Esophagus muscularis mucosa (tissue), 4 donors: Measurements from ENCODE around the gene MAB21L1. TPM values are rescaled to one million over a fixed set of nuclear protein-coding genes. Genes with fewer than 3 reads are reported as not detected.

ENCODE experiments used
- DNase-seq: peaks from one replicate; pipeline ENCODE4 v3.0.0-alpha.2; 2017; ENCODE audit errors: extremely low spot score
- H3K27ac ChIP-seq, 4 donors: fragments of 200-600 bp; sonication (generic); replicated peaks in 1 of 4; 1 replicate in 3 of 4; 2 replicates in 1 of 4; pipeline ENCODE4 v1.5.1; 2016 to 2019; ENCODE audit warnings: mild to moderate bottlenecking in 1 of 4
- H3K27me3 ChIP-seq, 4 donors: fragments of 200-600 bp; sonication (generic); one replicate each; pipeline versions ENCODE4 v1.5.1 to v1.6.0; 2016 to 2019
- H3K36me3 ChIP-seq, 4 donors: fragments of 200-600 bp; sonication (generic); one replicate each; pipeline ENCODE4 v1.5.1; 2016 to 2019
- H3K4me1 ChIP-seq, 4 donors: fragments of 200-600 bp; sonication (generic); one replicate each; pipeline ENCODE4 v1.5.1; 2016 to 2019
- H3K4me3 ChIP-seq, 4 donors: fragments of 200-600 bp; sonication (generic); 1 replicate in 2 of 4; 2 replicates in 2 of 4; pipeline ENCODE4 v1.5.1; 2016 to 2019; ENCODE audit warnings: mild to moderate bottlenecking in 4 of 4, moderate library complexity in 1 of 4
- H3K9me3 ChIP-seq, 4 donors: fragments of 200-600 bp; sonication (generic); 1 replicate in 3 of 4; 2 replicates in 1 of 4; pipeline ENCODE4 v1.5.1; 2016 to 2019
- CTCF ChIP-seq, 3 experiments: fragments of 200-600 bp in 2 of 3; fragments of 450-650 bp in 1 of 3; sonication (generic) in 2 of 3; IDR thresholded peaks; one replicate each; pipeline ENCODE4 v1.5.1; 2017 to 2019; ENCODE audit warnings: antibody characterized with exemption in 3 of 3, mild to moderate bottlenecking in 2 of 3, moderate library complexity in 1 of 3
- EP300 ChIP-seq: sonication (generic); formaldehyde crosslinking; IDR thresholded peaks from one replicate; pipeline ENCODE4 v1.6.1; 2017; ENCODE audit warnings: antibody characterized with exemption
- POLR2A ChIP-seq: fragments of 450-650 bp; IDR thresholded peaks from one replicate; pipeline ENCODE4 v1.6.1; 2017; ENCODE audit warnings: antibody characterized with exemption, moderate library complexity, mild to moderate bottlenecking, low read depth
- POLR2AphosphoS5 ChIP-seq, 2 donors: sonication (generic); formaldehyde crosslinking; IDR thresholded peaks; one replicate each; pipeline ENCODE4 v1.6.1; 2017; ENCODE audit warnings: antibody characterized with exemption in 2 of 2
- WGBS: methylation state at CpG from one replicate; pipeline ENCODE4 v1.1.5; 2018; 5-methylcytosine and 5-hydroxymethylcytosine counted together
- intact Hi-C: fragments of 100-400 bp; cut with DNase I; formaldehyde crosslinking; loops from one replicate; pipeline ENCODE4 v1.15.1; 2023
- total RNA-seq, 4 donors: library from RNA; depleted of rRNA; stranded (reverse); fragments of >200 nt; gene quantifications; one replicate each; pipeline versions ENCODE4 v1.1.0 to v1.2.1, GENCODE V29; 2016

MAB21L1 gene
- total RNA-seq, 4 donors from 2014 or later, result 0.83 to 2.9 (median 1.5) TPM

DNA sequence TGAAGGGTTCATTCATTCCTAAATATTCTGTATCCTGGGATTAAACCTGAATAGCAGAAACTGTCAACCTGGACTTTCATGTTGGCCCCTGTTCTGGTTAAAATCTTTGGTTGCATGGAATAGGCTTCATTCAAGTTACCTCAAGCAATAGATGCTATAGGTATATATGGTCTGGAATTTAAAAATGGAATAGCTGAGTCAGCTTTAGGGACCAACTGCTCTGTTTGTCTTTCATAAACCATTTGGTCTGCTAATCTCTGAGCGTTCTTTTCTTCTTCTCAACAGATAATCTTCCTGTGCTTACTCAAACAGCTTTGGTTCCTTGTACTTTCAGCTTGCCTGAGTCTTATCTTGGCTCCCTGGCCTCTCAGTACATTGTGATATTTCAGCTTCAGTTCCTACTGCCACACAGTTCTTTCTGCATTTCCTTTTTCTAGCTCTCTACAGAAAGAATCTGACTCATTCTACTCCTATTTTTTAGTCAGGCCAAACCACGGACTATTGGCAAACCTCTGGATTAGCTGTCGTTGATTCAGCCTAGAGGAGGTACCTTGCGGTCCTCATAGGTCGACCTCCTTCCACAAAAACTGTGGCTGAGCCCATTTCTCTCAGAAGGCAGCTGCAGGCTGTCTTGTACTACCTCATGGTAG is 35.9 kb upstream of the MAB21L1 start:
- H3K9me3 ChIP-seq, result no peaks in the 10 kb centered on the region
- H3K4me3 ChIP-seq, result no peak overlapping the region
- no peak for TF ChIP-seq POLR2A
- TF ChIP-seq CTCF (IDR thresholded peaks at IDR 0.05), result no peak
- TF ChIP-seq POLR2AphosphoS5 (IDR thresholded peaks at IDR 0.05), result no peak
- no peak for TF ChIP-seq EP300
- no peaks in the 10 kb centered on the region for H3K4me1 ChIP-seq
- 52% methylated on average over 5 of the region's 5 CpGs for WGBS
- no peaks in the 10 kb centered on the region for H3K36me3 ChIP-seq
- H3K27me3 ChIP-seq, result no peaks in the 10 kb centered on the region
- intact Hi-C loops, result no loop called here
- H3K27ac ChIP-seq, result peak overlapping the region in 1 of 4 donors; percentile 12
- DNase-seq, result no peak

DNA sequence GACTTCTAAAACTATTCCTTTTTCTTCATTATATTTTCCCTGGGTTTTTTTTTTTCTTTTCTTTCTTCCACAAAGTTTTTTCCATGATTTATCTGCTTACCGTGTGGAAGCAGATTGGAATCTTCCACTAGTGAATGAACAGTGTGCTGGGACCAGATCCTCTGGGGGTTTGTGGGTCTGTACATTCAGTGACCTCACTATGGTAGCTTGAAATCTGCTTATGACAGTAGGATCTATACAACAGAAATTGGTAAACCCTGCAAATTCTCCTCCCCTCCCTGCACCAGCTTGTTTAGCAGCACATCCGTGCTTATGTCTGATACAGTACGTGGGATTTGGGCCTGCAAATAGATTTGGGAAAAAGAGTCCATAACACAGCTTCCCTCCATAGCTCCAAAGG is 26.0 kb upstream of the MAB21L1 start:
- WGBS, result 70% methylated on average over 3 of the region's 3 CpGs
- DNase-seq, result no peak
- Histone ChIP-seq H3K36me3 (no peaks in the 10 kb centered on the region), H3K27me3 (no peaks in the 10 kb centered on the region), H3K4me1 (peaks cover 0 to 24% (median 12%) of the 10 kb centered on the region in 4 donors), H3K4me3 (no peak overlapping the region), H3K9me3 (no peaks in the 10 kb centered on the region), H3K27ac (no peak overlapping the region)
- TF ChIP-seq POLR2AphosphoS5 (IDR thresholded peaks at IDR 0.05), result no peak
- TF ChIP-seq CTCF (IDR thresholded peaks at IDR 0.05), result no peak
- TF ChIP-seq EP300, result no peak
- TF ChIP-seq POLR2A, result no peak
- intact Hi-C loops, result no loop called here

DNA sequence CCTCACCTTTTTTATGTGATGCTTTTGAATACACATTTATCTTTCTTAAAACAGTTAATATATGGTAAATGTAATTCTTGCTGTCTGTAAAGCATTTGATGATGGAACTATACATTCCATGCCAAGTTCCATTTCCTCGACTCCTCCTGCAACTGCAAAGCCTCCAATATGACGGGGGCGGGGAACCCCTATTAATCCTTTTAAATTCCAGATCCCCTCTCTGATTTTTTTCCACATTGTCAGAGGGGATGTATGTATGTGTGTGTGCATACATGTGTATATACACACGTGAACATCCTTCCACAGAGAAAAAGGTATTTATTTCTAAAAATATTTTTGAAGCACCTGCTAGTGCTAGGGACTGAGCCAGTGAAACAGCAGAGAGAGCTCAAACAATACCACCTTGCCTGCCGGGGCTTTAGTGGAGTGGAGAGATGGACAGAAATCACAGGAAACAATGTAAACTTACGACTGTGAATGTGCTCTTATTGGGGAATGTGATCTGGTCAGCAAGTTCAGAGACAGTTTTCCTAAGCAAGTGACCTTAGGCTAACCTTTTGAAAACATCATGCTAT is 25.3 kb upstream of the MAB21L1 start:
- Histone ChIP-seq H3K4me1 (peaks cover 0 to 24% (median 12%) of the 10 kb centered on the region in 4 donors), H3K4me3 (no peak overlapping the region), H3K9me3 (no peaks in the 10 kb centered on the region), H3K27me3 (no peaks in the 10 kb centered on the region), H3K27ac (no peak overlapping the region), H3K36me3 (no peaks in the 10 kb centered on the region)
- WGBS, result 66% methylated on average over 6 of the region's 6 CpGs
- intact Hi-C loops, result no loop called here
- no peak for TF ChIP-seq POLR2A
- DNase-seq, result no peak

- intact Hi-C loops, result no loop called here
- Histone ChIP-seq H3K4me1 (peaks cover 0 to 24% (median 12%) of the 10 kb centered on the region in 4 donors), H3K4me3 (no peak overlapping the region), H3K27me3 (no peaks in the 10 kb centered on the region), H3K36me3 (no peaks in the 10 kb centered on the region), H3K9me3 (no peaks in the 10 kb centered on the region), H3K27ac (no peak overlapping the region)
- WGBS, result 91% methylated on average over 2 of the region's 2 CpGs
- no peak for DNase-seq
- no peak for TF ChIP-seq POLR2AphosphoS5 (IDR thresholded peaks at IDR 0.05)
- TF ChIP-seq CTCF (IDR thresholded peaks at IDR 0.05), result no peak
- TF ChIP-seq EP300, result no peak
- TF ChIP-seq POLR2A, result no peak
Measured at GRCh38 chr13:35500144-35500543, 23.7 kb upstream of the MAB21L1 start.

- TF ChIP-seq POLR2AphosphoS5 (IDR thresholded peaks at IDR 0.05) (no peak), EP300 (no peak)
- Histone ChIP-seq H3K9me3 (peaks cover 0 to 3% (median 0%) of the 10 kb centered on the region in 4 donors), H3K27ac (no peak overlapping the region), H3K36me3 (no peaks in the 10 kb centered on the region), H3K4me1 (peaks cover 0 to 24% (median 12%) of the 10 kb centered on the region in 4 donors), H3K4me3 (no peak overlapping the region), H3K27me3 (no peaks in the 10 kb centered on the region)
- no peak for DNase-seq
- 62% methylated on average over 4 of the region's 4 CpGs for WGBS
- intact Hi-C loops, result no loop called here
Measured at GRCh38 chr13:35499676-35500075, 23.2 kb upstream of the MAB21L1 start.
